K562 (cell line): ENCODE measurements around the gene MUC5B.

Experiments
- CBX8 ChIP-seq: fragments of 200-600 bp; sonication (generic); IDR thresholded peaks from 2 replicates; pipeline ENCODE4 v1.6.1; 2012; ENCODE audit warnings: borderline replicate concordance, mixed run types, low read depth, mild to moderate bottlenecking, moderate library complexity, mixed read lengths, low read length, control low read depth, inconsistent platforms; ENCODE audit not compliant: poor library complexity, severe bottlenecking; ENCODE audit errors: extremely low read depth
- CTCF ChIP-seq, 3 experiments: IDR thresholded peaks in 2 of 3; conservative IDR thresholded peaks in 1 of 3; 2 replicates each; pipeline ENCODE4 v1.5.1; 2011 to 2012; ENCODE audit warnings: low read length in 3 of 3, mild to moderate bottlenecking in 3 of 3, control low read depth in 2 of 3, improper control_type of control experiment in 1 of 3, inconsistent platforms in 1 of 3, low read depth in 1 of 3, mixed read lengths in 1 of 3, moderate library complexity in 1 of 3; ENCODE audit not compliant: insufficient read depth in 2 of 3
- ELF4 ChIP-seq: fragments of 450-650 bp; formaldehyde crosslinking; IDR thresholded peaks from 2 replicates; pipeline ENCODE4 v1.4.0; 2022; ENCODE audit warnings: missing genetic modification characterization
- EZH2 ChIP-seq: IDR thresholded peaks from 2 replicates; pipeline ENCODE4 v1.6.1; 2012; ENCODE audit warnings: low read depth, mild to moderate bottlenecking, inconsistent platforms, low read length, borderline replicate concordance
- HDAC3 ChIP-seq: fragments of 450-650 bp; IDR thresholded peaks from 2 replicates; pipeline ENCODE4 v1.6.1; 2018; ENCODE audit warnings: borderline replicate concordance, mild to moderate bottlenecking, moderate library complexity; ENCODE audit not compliant: partially characterized antibody
- MYC ChIP-seq, 2 experiments: fragments of 250-450 bp in 1 of 2; sonication (Bioruptor Pico) in 1 of 2; IDR thresholded peaks; 2 replicates each; pipeline versions ENCODE4 v1.5.1 to v1.6.1; 2012 to 2021; ENCODE audit warnings: low read depth in 2 of 2, borderline replicate concordance in 1 of 2, improper control_type of control experiment in 1 of 2, low read length in 1 of 2, mild to moderate bottlenecking in 1 of 2, moderate library complexity in 1 of 2
- NFYB ChIP-seq: IDR thresholded peaks from 2 replicates; pipeline ENCODE4 v1.6.1; 2011; ENCODE audit warnings: mild to moderate bottlenecking, moderate library complexity; ENCODE audit not compliant: insufficient read length; ENCODE audit errors: extremely low read depth
- TAF15 ChIP-seq: fragments of 200-400 bp; formaldehyde crosslinking; IDR thresholded peaks from 2 replicates; pipeline ENCODE4 v1.6.1; 2017; ENCODE audit warnings: mild to moderate bottlenecking, low read depth, low read length, moderate library complexity
- ZNF707 ChIP-seq: fragments of 250-450 bp; sonication (Bioruptor Pico); conservative IDR thresholded peaks from 2 replicates; pipeline ENCODE4 v1.8.0; 2022; ENCODE audit warnings: inconsistent platforms, mild to moderate bottlenecking, moderate library complexity
- TF ChIP-seq, protein P1 (sequence below): sonication (generic); formaldehyde crosslinking; IDR thresholded peaks from 2 replicates; pipeline ENCODE4 v1.8.0; 2022; ENCODE audit warnings: missing genetic modification reagents, mild to moderate bottlenecking, borderline replicate concordance

DNA sequence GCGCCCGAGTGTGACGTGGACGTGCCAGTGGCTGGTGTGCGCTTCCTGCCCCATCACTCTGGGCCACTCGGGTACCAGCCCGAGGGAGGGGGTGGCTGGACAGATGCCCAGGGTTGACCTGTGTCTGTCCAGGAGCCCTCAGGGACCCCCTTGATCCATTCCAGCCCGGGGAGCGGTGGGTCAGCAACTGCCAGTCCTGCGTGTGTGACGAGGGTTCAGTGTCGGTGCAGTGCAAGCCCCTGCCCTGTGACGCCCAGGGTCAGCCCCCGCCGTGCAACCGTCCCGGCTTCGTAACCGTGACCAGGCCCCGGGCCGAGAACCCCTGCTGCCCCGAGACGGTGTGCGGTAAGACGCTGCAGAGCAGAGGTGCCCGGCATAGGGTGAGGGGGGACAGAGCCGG is 34.5 kb downstream of the MUC5B start:
- TF ChIP-seq CBX8 (no peak), ELF4 (CRISPR knock-in tag) (no peak), ZNF707 (CRISPR knock-in tag) (no peak), CTCF (IDR thresholded peaks at IDR 0.05 in 2 of 3, conservative IDR thresholded peaks at IDR 0.05 in 1 of 3; ENCODE audit: insufficient read depth in 2 of 3, low read depth in 1 of 3, low read length in 3 of 3) (no peak), TAF15 (no peak), MYC (IDR thresholded peaks at IDR 0.05; ENCODE audit: low read depth, low read length) (no peak), MYC (CRISPR knock-in tag; IDR thresholded peaks at IDR 0.05; ENCODE audit: borderline replicate concordance, low read depth) (no peak), EZH2 (no peak), NFYB (no peak), HDAC3 (no peak)
- TF ChIP-seq, protein P1, sequence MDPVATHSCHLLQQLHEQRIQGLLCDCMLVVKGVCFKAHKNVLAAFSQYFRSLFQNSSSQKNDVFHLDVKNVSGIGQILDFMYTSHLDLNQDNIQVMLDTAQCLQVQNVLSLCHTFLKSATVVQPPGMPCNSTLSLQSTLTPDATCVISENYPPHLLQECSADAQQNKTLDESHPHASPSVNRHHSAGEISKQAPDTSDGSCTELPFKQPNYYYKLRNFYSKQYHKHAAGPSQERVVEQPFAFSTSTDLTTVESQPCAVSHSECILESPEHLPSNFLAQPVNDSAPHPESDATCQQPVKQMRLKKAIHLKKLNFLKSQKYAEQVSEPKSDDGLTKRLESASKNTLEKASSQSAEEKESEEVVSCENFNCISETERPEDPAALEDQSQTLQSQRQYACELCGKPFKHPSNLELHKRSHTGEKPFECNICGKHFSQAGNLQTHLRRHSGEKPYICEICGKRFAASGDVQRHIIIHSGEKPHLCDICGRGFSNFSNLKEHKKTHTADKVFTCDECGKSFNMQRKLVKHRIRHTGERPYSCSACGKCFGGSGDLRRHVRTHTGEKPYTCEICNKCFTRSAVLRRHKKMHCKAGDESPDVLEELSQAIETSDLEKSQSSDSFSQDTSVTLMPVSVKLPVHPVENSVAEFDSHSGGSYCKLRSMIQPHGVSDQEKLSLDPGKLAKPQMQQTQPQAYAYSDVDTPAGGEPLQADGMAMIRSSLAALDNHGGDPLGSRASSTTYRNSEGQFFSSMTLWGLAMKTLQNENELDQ (CRISPR knock-in tag) = no peak
